ENCODE results near the gene SWT1. TPM values are rescaled to one million over a fixed set of nuclear protein-coding genes. Genes with fewer than 3 reads are reported as not detected.

Gene SWT1
- total and polyA plus RNA-seq, 7 donors = 1.7 to 6.1 (median 3.6) TPM

DNA sequence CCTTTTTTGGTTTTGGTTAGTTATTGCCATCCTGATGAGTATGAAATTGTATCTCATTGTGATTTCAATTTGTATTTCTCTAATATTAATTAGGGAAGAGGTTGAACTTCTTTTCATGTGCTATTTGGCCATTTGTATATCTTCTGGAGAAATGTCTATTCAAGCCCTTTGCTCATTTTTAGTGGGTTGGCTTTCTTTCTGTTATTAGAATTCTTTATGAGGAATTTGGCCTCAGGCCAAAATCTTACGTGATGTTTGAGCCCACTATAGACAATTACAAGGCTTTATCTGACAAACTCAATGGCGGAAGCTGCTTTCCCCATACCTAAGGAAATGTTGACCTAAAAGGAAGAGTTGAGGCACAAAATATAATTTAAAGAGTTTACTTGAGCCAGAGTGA, 127.1 kb downstream of the SWT1 start:
- H3K4me3 ChIP-seq = no peak overlapping the region
- peaks cover 2 to 7% of the 10 kb centered on the region in 2 donors for H3K36me3 ChIP-seq (ENCODE audit: insufficient read depth in 1 of 2, low read depth in 1 of 2)
- ATAC-seq = no peak
- TF ChIP-seq, protein P1, sequence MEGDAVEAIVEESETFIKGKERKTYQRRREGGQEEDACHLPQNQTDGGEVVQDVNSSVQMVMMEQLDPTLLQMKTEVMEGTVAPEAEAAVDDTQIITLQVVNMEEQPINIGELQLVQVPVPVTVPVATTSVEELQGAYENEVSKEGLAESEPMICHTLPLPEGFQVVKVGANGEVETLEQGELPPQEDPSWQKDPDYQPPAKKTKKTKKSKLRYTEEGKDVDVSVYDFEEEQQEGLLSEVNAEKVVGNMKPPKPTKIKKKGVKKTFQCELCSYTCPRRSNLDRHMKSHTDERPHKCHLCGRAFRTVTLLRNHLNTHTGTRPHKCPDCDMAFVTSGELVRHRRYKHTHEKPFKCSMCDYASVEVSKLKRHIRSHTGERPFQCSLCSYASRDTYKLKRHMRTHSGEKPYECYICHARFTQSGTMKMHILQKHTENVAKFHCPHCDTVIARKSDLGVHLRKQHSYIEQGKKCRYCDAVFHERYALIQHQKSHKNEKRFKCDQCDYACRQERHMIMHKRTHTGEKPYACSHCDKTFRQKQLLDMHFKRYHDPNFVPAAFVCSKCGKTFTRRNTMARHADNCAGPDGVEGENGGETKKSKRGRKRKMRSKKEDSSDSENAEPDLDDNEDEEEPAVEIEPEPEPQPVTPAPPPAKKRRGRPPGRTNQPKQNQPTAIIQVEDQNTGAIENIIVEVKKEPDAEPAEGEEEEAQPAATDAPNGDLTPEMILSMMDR (IDR thresholded peaks at IDR 0.05) = no peak
- H3K27ac ChIP-seq = no peak overlapping the region
- no peaks in the 10 kb centered on the region for H3K4me1 ChIP-seq
- no peak for DNase-seq
- intact Hi-C loops (cut with DNase I) = no loop called here
- WGBS, 3 donors = 87 to 88% (median 88%) methylated on average over 2 of the region's 2 CpGs
- no peaks in the 10 kb centered on the region for H3K9me3 ChIP-seq
- H3K27me3 ChIP-seq (ENCODE audit: insufficient read depth in 3 of 3, low read length in 2 of 3) = no peaks in the 10 kb centered on the region

DNA sequence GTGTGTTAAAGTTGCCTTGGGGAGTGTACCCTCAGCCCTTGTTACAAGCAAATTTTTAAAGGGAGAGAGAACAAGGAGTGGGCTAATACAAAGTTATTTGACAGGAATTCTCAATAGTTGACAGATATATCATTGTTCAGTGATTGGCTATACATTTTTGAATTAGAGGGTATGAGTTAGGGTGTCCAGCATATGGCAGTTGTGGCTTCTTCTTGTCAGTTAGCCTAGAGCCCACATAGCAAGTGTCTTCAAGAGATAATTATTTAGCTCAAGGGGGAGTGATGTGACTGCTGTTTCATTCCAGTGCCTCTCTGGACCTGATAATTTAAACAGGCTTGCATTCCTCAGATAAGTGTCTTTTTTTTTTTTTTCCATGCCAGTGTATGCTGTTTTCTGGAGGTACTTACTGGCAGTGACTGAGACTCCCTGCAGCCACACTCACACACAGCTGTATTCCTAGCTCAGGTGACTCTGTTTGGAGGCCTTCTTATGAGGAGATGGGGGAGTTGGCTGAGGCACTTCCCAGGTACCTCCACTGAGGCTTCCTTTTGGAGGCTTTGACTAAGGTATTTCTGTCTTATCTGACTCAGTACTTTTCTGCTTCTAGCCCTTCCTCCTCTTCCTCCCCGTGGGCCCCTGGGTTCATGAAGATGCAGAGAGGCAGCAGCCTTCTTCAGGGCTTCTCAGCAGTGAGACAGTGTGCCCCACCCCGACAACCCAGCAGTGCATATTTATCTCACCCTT, 127.7 kb downstream of the SWT1 start:
- WGBS, 3 donors = 73 to 84% (median 79%) methylated on average over 2 of the region's 2 CpGs
- DNase-seq (no peak), ATAC-seq (no peak)
- TF ChIP-seq, protein P1 (IDR thresholded peaks at IDR 0.05) = no peak
- no peaks in the 10 kb centered on the region for H3K9me3 ChIP-seq
- intact Hi-C loops (cut with DNase I) = no loop called here
- H3K36me3 ChIP-seq (ENCODE audit: insufficient read depth in 1 of 2, low read depth in 1 of 2) = peaks cover 2 to 7% of the 10 kb centered on the region in 2 donors
- H3K4me1 ChIP-seq = no peaks in the 10 kb centered on the region
- H3K4me3 ChIP-seq = no peak overlapping the region
- no peaks in the 10 kb centered on the region for H3K27me3 ChIP-seq (ENCODE audit: insufficient read depth in 3 of 3, low read length in 2 of 3)
- no peak overlapping the region for H3K27ac ChIP-seq

DNA sequence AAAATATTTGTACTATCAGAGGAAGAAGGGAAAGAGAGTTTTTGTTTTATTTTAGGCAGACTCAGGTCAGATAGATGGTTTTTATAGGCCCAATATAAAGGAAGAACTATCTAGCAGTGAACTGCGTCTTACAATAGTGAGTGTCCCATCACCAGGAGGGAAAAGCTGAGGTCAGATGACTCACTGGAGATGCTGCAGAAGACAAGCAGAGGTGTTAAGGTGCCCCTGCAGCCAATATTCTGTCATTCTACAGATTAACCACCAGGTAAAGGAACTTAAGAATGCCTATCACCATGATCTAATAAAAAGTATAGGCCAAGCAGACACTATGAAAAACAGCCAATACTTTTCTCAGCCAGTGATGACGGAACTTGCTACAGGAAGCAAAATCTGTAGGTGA, 130.5 kb downstream of the SWT1 start:
- H3K4me1 ChIP-seq = no peaks in the 10 kb centered on the region
- WGBS, 3 donors = 75 to 82% (median 80%) methylated on average over 2 of the region's 2 CpGs
- peaks cover 0 to 4% of the 10 kb centered on the region in 2 donors for H3K36me3 ChIP-seq (ENCODE audit: insufficient read depth in 1 of 2, low read depth in 1 of 2)
- no peak overlapping the region for H3K4me3 ChIP-seq
- TF ChIP-seq, protein P1 (IDR thresholded peaks at IDR 0.05) = no peak
- no peaks in the 10 kb centered on the region for H3K27me3 ChIP-seq (ENCODE audit: insufficient read depth in 3 of 3, low read length in 2 of 3)
- no peak overlapping the region for H3K27ac ChIP-seq
- H3K9me3 ChIP-seq = no peaks in the 10 kb centered on the region
- ATAC-seq (no peak), DNase-seq (no peak)
- intact Hi-C loops (cut with DNase I) = no loop called here

DNA sequence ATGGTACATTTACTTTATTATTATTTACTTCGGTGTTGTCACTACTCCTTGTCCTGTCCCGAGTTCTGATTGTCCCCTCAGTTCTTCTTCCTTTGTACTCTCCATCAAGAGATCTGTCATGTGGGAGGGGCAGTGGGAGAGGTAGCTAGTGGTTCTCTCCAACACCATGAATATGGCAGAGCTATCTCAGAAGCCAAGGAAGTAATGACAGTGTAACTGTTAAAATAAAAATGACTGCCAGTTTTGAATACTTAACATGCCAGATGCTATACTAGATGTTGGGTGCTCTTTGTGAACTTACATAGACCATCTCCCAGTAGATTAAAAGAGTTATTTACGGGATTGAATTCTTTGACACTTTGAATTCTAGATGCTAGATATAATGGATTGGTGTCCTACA, 131.5 kb downstream of the SWT1 start:
- TF ChIP-seq, protein P1 (IDR thresholded peaks at IDR 0.05) = no peak

DNA sequence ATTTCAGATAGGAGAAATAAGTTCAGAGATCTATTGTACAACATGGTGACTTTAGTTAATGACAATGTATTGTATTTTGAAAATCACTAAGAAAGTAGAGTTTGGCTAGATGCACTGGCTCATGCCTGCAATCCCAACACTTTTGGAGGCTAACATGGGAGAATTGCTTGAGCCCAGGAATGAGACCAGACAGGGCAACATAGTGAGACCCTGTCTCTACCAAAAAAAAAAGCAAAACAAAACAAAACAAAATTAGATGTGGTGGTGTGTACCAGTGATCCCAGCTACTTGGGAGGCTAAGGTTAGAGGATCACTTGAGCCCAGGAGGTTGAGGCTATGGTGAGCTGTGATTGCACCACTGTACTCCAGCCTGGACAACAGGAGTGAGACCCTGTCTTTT, 132.9 kb downstream of the SWT1 start:
- DNase-seq (no peak), ATAC-seq (no peak)
- H3K27me3 ChIP-seq (ENCODE audit: insufficient read depth in 3 of 3, low read length in 2 of 3) = no peaks in the 10 kb centered on the region
- no peaks in the 10 kb centered on the region for H3K4me1 ChIP-seq
- no peak overlapping the region for H3K4me3 ChIP-seq
- peaks cover 0 to 13% of the 10 kb centered on the region in 2 donors for H3K36me3 ChIP-seq (ENCODE audit: insufficient read depth in 1 of 2, low read depth in 1 of 2)
- no peaks in the 10 kb centered on the region for H3K9me3 ChIP-seq
- TF ChIP-seq, protein P1 (IDR thresholded peaks at IDR 0.05) = no peak
- intact Hi-C loops (cut with DNase I) = no loop called here
- no peak overlapping the region for H3K27ac ChIP-seq

More for the DNA sequence above, 131.5 kb downstream of the SWT1 start:
- H3K4me3 ChIP-seq = no peak overlapping the region
- intact Hi-C loops (cut with DNase I) = no loop called here
- no peaks in the 10 kb centered on the region for H3K27me3 ChIP-seq (ENCODE audit: insufficient read depth in 3 of 3, low read length in 2 of 3)
- peaks cover 0 to 4% of the 10 kb centered on the region in 2 donors for H3K36me3 ChIP-seq (ENCODE audit: insufficient read depth in 1 of 2, low read depth in 1 of 2)
- H3K9me3 ChIP-seq = no peaks in the 10 kb centered on the region
- no peaks in the 10 kb centered on the region for H3K4me1 ChIP-seq
- 84 to 92% (median 86%) methylated on average over 3 of the region's 3 CpGs for WGBS, 3 donors
- no peak overlapping the region for H3K27ac ChIP-seq
- ATAC-seq (no peak), DNase-seq (no peak)
